Activated CD4-positive, alpha-beta T cell treated with anti-CD3 and anti-CD28 coated beads for 36 hours (primary cell): ENCODE results near the gene KLHDC10. TPM values are rescaled to one million over a fixed set of nuclear protein-coding genes. Genes with fewer than 3 reads are reported as not detected.
A peak's percentile ranks its signal among the peaks of the same experiment; 100 is the strongest.

Experiments used
- ATAC-seq: fragments of 200-7000 bp; cut with Tn5 transposase; one replicate; pipeline ENCODE4 v1.10.0; 2021; ENCODE audit warnings: mild to moderate bottlenecking, moderate library complexity
- CTCF ChIA-PET: fragments of 350-600 bp; sonication (Branson Sonifier 250); formaldehyde crosslinking; loops from one replicate; lab custom pipeline; 2021; ENCODE audit warnings: antibody characterized with exemption; lab: Charles Lee
- POLR2A ChIA-PET: fragments of 350-600 bp; sonication (Branson Sonifier 250); formaldehyde crosslinking; loops from one replicate; lab custom pipeline; 2021; ENCODE audit warnings: antibody characterized with exemption, inconsistent platforms; lab: Charles Lee
- DNase-seq: peaks from one replicate; pipeline ENCODE4 v3.0.0-alpha.2; 2020
- H3K27ac Mint-ChIP-seq: one replicate; pipeline ENCODE4 v1.8.0; 2021; ENCODE audit warnings: mixed read lengths
- H3K27me3 Mint-ChIP-seq: one replicate; pipeline ENCODE4 v1.8.0; 2021; ENCODE audit warnings: mixed read lengths
- H3K36me3 Mint-ChIP-seq: one replicate; pipeline ENCODE4 v1.8.0; 2021; ENCODE audit warnings: low read depth, mixed read lengths
- H3K4me1 Mint-ChIP-seq: one replicate; pipeline ENCODE4 v1.8.0; 2021; ENCODE audit warnings: mixed read lengths
- H3K4me3 Mint-ChIP-seq: one replicate; pipeline ENCODE4 v1.8.0; 2021; ENCODE audit warnings: mild to moderate bottlenecking, moderate library complexity, mixed read lengths
- H3K9me3 Mint-ChIP-seq: one replicate; pipeline ENCODE4 v1.8.0; 2021; ENCODE audit warnings: low read depth, mixed read lengths
- intact Hi-C, 2 experiments: fragments of 100-400 bp; cut with DNase I in 1 of 2; cut with micrococcal nuclease in 1 of 2; formaldehyde crosslinking; loops; one replicate each; pipeline versions ENCODE4 v1.14.2 to v1.15.1; 2022 to 2024; cut with DNase I, micrococcal nuclease
- total RNA-seq, 2 experiments: library from RNA; stranded (reverse); gene quantifications; one replicate each; pipeline ENCODE4 v1.2.3, GENCODE V29; 2021

The KLHDC10 gene
- total RNA-seq, 2 experiments from 2014 or later = 13.5 to 14.2 TPM

DNA sequence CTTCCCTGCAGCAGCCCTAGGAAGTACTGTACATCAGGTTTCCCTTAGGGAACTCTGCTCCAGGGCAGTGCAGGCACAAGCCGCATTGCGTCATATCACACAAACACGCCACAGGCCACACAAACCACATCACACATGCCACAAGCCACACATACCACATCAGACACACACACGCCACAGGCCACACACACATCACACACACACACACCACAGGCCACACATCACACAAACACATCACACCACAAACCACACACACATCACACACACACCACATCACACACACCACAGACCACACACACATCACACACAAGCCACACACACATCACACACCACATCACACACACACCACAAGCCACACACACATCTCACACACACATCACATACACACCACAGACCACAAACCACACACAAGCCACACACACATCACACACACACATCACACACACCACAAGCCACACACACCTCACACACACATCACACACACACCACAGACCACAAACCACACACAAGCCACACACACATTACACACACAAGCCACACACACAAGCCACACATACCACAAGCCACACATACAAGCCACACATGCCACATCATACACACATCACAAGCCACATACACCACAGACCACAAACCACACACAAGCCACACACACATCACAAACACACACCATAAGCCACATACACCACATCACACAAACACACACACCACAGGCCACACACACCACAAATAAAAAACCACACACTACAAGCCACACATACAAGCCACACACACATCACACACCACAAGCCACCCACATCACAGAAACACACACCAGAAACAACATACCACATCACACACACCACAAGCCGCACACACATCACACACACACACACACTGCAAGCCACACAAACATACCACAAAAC lies 81.5 kb downstream of the KLHDC10 start:
- peak; percentile 34 for ATAC-seq
- H3K27ac Mint-ChIP-seq = no peak overlapping the region
- ChIA-PET POLR2A (no interaction called here), CTCF (no interaction called here)
- H3K4me3 Mint-ChIP-seq = no peak overlapping the region
- DNase-seq = peak; percentile 51
- no peaks in the 10 kb centered on the region for H3K9me3 Mint-ChIP-seq
- no peaks in the 10 kb centered on the region for H3K4me1 Mint-ChIP-seq
- peaks cover 6% of the 10 kb centered on the region for H3K27me3 Mint-ChIP-seq
- no peaks in the 10 kb centered on the region for H3K36me3 Mint-ChIP-seq
- intact Hi-C loops = no loop called here

GRCh38 chr7:130152493-130153210 lies 82.3 kb downstream of the KLHDC10 start:
- Mint-ChIP-seq H3K27ac (no peak overlapping the region), H3K36me3 (peaks cover 4% of the 10 kb centered on the region), H3K4me3 (no peak overlapping the region), H3K27me3 (peaks cover 6% of the 10 kb centered on the region), H3K4me1 (no peaks in the 10 kb centered on the region), H3K9me3 (peaks cover 5% of the 10 kb centered on the region)
- DNase-seq = peak; percentile 48
- ChIA-PET POLR2A (interaction anchor here (1.4 kb wide), 1 partner anchor 11 kb away, joined by 3 read pairs; no protein-coding TSS in a partner anchor), CTCF (no interaction called here)
- intact Hi-C loops = no loop called here
- ATAC-seq = peak; percentile 27

GRCh38 chr7:130153211-130153908 lies 83.0 kb downstream of the KLHDC10 start:
- no peaks in the 10 kb centered on the region for H3K4me1 Mint-ChIP-seq
- CTCF ChIA-PET = interaction anchor here (0.7 kb wide), 1 partner anchor 12 kb away, joined by 3 read pairs; no protein-coding TSS in a partner anchor
- POLR2A ChIA-PET = interaction anchor here (1.4 kb wide), 1 partner anchor 12 kb away, joined by 3 read pairs; no protein-coding TSS in a partner anchor
- peaks cover 9% of the 10 kb centered on the region for H3K36me3 Mint-ChIP-seq
- no peak for DNase-seq
- ATAC-seq = no peak
- intact Hi-C loops = no loop called here
- no peak overlapping the region for H3K4me3 Mint-ChIP-seq
- H3K27me3 Mint-ChIP-seq = peaks cover 6% of the 10 kb centered on the region
- no peak overlapping the region for H3K27ac Mint-ChIP-seq
- peaks cover 5% of the 10 kb centered on the region for H3K9me3 Mint-ChIP-seq

DNA sequence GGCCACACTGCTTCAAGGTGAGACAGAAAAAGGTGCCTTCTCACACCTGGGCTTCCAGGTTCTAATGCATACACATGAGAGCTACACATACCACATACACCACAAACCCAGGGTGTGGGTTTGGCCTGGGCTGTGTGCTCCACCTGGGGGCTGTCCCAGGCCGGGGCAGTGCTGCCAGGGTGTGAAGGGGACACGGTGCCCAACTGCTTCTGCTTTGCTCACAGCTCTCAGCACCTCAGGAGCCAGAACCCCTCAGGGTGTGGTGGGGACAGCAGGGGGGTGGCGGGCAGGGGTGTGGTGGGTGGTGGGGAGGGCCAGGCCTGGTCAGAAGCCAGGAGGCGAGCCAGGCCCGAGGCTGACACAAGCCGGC lies 83.8 kb downstream of the KLHDC10 start:
- Mint-ChIP-seq H3K36me3 (peaks cover 16% of the 10 kb centered on the region), H3K27me3 (peaks cover 6% of the 10 kb centered on the region), H3K4me3 (no peak overlapping the region), H3K9me3 (peaks cover 6% of the 10 kb centered on the region), H3K4me1 (no peaks in the 10 kb centered on the region), H3K27ac (no peak overlapping the region)
- DNase-seq (no peak), ATAC-seq (no peak)
- intact Hi-C loops = no loop called here
- ChIA-PET CTCF (interaction anchor here (0.6 to 0.7 kb wide), 2 partner anchors 13 to 79 kb away, joined by 3 read pairs; no protein-coding TSS in a partner anchor), POLR2A (no interaction called here)

DNA sequence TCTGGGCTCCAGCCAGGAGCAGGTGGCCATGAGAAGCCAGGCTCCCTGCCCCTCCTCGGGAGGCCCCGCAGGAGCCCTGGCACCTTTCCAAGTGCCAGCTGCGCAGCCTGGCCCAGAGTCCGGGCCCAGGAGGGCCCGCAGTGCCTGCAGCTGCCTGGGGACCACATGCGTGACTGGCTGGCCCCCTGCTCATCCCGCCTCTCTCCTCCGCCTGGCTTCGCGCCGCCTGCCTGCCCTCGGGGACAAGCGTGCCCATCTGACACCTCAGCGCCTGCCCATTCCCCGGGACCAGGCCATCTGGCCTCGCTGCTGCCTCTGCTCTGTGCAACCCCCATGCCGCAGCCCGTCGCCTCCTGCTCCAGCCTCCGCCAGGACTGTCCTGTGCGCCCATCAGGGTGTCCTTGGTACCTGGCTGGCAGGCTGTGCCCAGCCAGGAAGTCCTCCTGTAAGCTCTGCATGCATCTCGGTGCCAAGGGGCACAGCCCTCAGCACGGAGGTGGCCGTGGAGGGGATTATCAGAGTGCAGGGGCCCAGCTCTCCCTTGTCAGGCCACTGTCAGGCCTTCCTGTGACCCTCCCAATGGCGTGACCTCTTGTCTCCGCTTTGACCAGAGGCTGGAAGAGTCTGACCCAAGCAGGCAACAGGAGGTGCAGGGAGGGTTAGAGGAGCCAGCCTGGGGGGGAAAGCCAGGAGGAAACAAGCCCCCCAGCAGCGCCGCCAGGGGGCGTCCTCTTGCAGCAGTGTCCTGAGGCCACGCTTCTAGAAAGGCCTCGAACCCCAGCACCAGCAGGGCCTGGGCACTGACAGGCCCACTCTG lies 84.4 kb downstream of the KLHDC10 start:
- ChIA-PET CTCF (interaction anchor here (0.6 to 0.7 kb wide), 2 partner anchors 38 to 80 kb away, joined by 3 read pairs; no protein-coding TSS in a partner anchor), POLR2A (no interaction called here)
- Mint-ChIP-seq H3K27me3 (peaks cover 4% of the 10 kb centered on the region), H3K4me3 (no peak overlapping the region), H3K4me1 (no peaks in the 10 kb centered on the region), H3K9me3 (peaks cover 6% of the 10 kb centered on the region), H3K36me3 (peaks cover 21% of the 10 kb centered on the region), H3K27ac (no peak overlapping the region)
- ATAC-seq = no peak
- DNase-seq = no peak
- intact Hi-C loops = no loop called here

DNA sequence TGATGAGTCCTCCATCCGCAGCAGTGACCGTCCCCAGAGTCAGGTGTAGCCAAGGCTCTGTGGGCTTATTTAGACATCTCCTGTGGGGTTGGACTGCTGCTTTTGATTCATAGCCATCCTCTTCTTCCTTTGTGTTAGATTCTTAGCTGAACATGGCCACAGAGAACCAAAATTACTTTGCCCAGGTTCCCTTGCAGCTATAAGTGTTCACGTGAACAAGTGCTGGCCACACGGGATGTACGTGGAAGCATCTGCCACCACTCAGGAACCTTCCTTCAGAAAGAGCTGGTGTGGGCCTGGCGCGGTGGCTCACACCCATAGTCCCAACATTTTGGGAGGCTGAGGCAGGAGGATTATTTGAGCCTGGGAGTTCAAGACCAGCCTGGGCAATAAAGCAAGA lies 85.8 kb downstream of the KLHDC10 start:
- Mint-ChIP-seq H3K36me3 (peaks cover 36% of the 10 kb centered on the region), H3K4me1 (no peaks in the 10 kb centered on the region), H3K4me3 (no peak overlapping the region), H3K9me3 (peaks cover 11% of the 10 kb centered on the region), H3K27ac (no peak overlapping the region), H3K27me3 (peaks cover 2% of the 10 kb centered on the region)
- ChIA-PET CTCF (no interaction called here), POLR2A (interaction anchor here (0.6 kb wide), 1 partner anchor 729 kb away, joined by 9 read pairs; no protein-coding TSS in a partner anchor)
- intact Hi-C loops = no loop called here
- DNase-seq = no peak
- ATAC-seq = no peak

DNA sequence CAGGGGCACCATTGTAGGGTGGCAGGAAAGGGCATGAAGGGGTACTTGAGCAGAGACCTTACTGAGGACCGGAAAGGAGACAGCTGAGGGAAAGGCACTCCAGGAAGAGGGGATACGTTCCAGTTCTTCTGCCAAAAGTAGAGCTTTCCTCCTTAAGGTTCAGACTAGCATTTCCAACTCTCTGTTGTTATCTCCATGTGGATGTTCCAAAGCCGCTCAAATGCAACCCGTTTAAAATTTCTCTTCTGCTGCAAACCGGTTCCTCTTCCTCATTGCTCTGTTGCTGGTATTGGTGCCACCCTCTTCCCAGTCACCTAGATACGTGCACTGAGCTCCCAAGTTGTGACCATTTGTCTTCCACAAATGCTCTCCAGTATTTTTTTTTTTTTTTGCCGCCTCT lies 87.4 kb downstream of the KLHDC10 start:
- DNase-seq (no peak), ATAC-seq (no peak)
- peaks cover 50% of the 10 kb centered on the region for H3K36me3 Mint-ChIP-seq
- no peak overlapping the region for H3K27ac Mint-ChIP-seq
- intact Hi-C loops = no loop called here
- ChIA-PET POLR2A (no interaction called here), CTCF (no interaction called here)
- no peak overlapping the region for H3K4me3 Mint-ChIP-seq
- peaks cover 11% of the 10 kb centered on the region for H3K9me3 Mint-ChIP-seq
- H3K4me1 Mint-ChIP-seq = no peaks in the 10 kb centered on the region
- peaks cover 2% of the 10 kb centered on the region for H3K27me3 Mint-ChIP-seq

DNA sequence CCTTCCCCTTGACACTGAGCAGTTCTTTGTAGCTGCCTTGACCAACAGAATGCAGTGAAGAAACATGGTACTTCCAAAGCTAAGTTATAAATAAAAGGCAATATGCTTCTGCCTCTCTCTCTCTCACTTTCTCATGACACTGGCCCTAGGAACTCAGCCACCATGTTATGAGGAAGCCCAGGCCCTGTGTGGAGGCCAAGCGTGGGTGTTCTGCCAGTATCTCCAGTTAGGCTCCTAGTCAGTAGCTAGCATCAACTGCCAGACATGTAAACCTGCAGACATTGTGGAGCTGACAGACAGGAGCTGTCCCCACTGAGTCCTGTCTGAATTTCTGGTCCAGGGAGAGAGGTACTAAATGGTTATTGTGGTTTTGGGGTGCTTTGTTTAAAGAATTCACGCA lies 89.7 kb downstream of the KLHDC10 start:
- ATAC-seq = no peak
- Mint-ChIP-seq H3K27me3 (peaks cover 2% of the 10 kb centered on the region), H3K4me1 (no peaks in the 10 kb centered on the region), H3K9me3 (peaks cover 11% of the 10 kb centered on the region), H3K4me3 (no peak overlapping the region), H3K36me3 (peaks cover 68% of the 10 kb centered on the region), H3K27ac (no peak overlapping the region)
- POLR2A ChIA-PET = no interaction called here
- CTCF ChIA-PET = interaction anchor here (1.4 to 1.5 kb wide), 2 partner anchors 11 to 21 kb away, joined by 3 to 4 read pairs; no protein-coding TSS in a partner anchor
- intact Hi-C loops = no loop called here
- no peak for DNase-seq

- H3K36me3 Mint-ChIP-seq = peaks cover 72% of the 10 kb centered on the region
- no peak overlapping the region for H3K4me3 Mint-ChIP-seq
- intact Hi-C loops = no loop called here
- ATAC-seq (no peak), DNase-seq (no peak)
- H3K27me3 Mint-ChIP-seq = peaks cover 1% of the 10 kb centered on the region
- H3K27ac Mint-ChIP-seq = no peak overlapping the region
- POLR2A ChIA-PET = no interaction called here
- CTCF ChIA-PET = interaction anchor here (1.4 to 1.5 kb wide), 2 partner anchors 11 to 21 kb away, joined by 3 to 4 read pairs; no protein-coding TSS in a partner anchor
- H3K4me1 Mint-ChIP-seq = no peaks in the 10 kb centered on the region
- H3K9me3 Mint-ChIP-seq = peaks cover 11% of the 10 kb centered on the region
Measured at GRCh38 chr7:130160455-130160854, 90.1 kb downstream of the KLHDC10 start.

DNA sequence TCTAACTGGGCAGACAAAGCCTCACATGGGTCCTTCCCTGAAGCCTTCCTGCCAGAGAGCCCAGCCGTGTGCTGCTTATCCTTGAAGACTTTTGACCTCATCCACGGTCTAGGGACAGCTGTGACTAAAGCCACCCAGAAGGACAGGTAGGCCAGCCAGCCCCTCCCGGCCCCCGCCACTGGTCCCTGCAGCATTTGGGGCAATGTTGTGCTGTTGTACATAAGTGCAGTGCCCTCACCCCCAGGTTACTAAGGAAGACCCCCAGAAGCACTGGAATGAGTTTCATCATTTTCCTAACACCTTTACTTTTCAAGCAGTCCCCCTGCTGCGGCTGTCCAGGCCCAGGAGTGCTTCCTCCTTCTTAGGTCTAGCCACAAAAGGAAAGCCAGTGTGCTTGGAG lies 91.9 kb downstream of the KLHDC10 start:
- no peak for ATAC-seq
- Mint-ChIP-seq H3K4me1 (no peaks in the 10 kb centered on the region), H3K36me3 (peaks cover 78% of the 10 kb centered on the region), H3K27ac (no peak overlapping the region), H3K9me3 (peaks cover 10% of the 10 kb centered on the region), H3K27me3 (no peaks in the 10 kb centered on the region), H3K4me3 (no peak overlapping the region)
- ChIA-PET POLR2A (no interaction called here), CTCF (interaction anchor here (0.6 to 1.1 kb wide), 2 partner anchors 10 to 28 kb away, joined by 3 to 4 read pairs; no protein-coding TSS in a partner anchor)
- intact Hi-C loops = no loop called here
- no peak for DNase-seq
